Activated CD4-positive, alpha-beta T cell treated with anti-CD3 and anti-CD28 coated beads, Interleukin-2, amount 50 U/mL, for 24 hours (primary cell): Measurements from ENCODE around the gene MFF.

Experiments used
- DNase-seq, 2 donors: peaks; one replicate each; pipeline ENCODE4 v3.0.0-alpha.2; 2020; ENCODE audit warnings: low read depth in 1 of 2, low spot score in 1 of 2

The MFF gene

GRCh38 chr2:227404585-227405271 is 79.7 kb downstream of the MFF start:
- no peak for DNase-seq

DNA sequence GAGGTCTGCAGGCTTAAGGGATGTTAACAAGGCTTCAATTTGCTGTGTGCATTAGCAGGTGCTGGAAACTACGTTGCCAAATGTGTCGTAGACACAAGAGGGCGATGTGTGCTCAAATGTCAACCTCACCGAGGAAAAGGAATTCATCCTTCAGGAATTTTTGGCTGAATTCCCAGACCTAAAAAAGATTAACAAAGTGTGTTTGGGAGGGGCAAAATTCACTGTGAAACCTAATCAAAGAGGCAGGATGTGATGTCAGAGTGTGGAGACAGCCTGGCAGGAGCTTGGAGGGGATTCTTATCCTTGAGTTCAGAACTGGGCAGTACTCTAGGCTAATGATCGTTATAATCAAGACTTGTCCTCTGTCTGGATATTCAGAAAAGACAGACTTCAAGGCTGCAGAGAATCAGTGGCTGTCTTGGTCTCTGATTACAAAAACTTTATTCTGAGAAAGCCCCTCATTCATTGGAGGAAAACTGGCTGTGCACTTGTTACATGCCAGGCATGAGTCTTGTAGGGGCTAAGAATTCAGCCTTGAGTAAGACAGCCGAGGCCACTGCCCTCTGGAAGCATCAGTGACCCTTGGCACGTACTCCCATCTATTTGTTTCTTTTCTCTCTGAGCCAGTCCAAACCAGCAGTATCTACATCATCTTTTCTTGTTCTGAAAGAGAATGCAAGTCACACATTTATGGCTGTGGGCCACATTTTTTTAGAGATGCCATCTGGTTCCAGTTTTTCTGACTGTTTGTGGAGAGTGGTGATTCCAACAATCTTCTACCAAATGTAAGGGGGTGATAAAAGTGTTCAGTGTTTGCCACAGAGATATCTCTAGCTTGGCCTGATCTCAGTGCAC is 81.4 kb downstream of the MFF start:
- no peak for DNase-seq
